ENCODE results near the gene AGPS. TPM values are rescaled to one million over a fixed set of nuclear protein-coding genes. Genes with fewer than 3 reads are reported as not detected.

AGPS gene
- polyA plus RNA-seq, 3 donors: 7.1 to 26.9 (median 16.7) TPM

DNA sequence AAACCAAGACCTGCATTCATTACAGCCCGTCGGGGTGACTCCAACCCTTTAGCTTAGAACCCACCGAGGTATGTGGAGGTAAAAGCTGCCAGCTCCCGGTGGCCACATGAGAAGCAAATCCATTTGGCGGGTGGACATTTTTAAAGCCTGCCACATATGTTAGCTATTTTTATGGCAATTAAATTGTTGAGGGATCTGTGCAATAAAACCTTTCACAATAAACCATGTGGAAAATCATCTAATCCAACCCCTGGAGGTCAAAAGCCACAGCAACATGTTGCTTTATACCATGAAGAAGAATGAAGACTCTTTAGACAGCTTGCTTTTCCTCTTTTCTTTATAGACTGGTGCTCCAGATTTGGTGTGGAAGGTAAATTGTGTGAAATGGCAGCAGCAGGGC is 176.3 kb downstream of the AGPS start:
- no peaks in the 10 kb centered on the region for H3K9me3 Mint-ChIP-seq
- TF ChIP-seq, protein P1, sequence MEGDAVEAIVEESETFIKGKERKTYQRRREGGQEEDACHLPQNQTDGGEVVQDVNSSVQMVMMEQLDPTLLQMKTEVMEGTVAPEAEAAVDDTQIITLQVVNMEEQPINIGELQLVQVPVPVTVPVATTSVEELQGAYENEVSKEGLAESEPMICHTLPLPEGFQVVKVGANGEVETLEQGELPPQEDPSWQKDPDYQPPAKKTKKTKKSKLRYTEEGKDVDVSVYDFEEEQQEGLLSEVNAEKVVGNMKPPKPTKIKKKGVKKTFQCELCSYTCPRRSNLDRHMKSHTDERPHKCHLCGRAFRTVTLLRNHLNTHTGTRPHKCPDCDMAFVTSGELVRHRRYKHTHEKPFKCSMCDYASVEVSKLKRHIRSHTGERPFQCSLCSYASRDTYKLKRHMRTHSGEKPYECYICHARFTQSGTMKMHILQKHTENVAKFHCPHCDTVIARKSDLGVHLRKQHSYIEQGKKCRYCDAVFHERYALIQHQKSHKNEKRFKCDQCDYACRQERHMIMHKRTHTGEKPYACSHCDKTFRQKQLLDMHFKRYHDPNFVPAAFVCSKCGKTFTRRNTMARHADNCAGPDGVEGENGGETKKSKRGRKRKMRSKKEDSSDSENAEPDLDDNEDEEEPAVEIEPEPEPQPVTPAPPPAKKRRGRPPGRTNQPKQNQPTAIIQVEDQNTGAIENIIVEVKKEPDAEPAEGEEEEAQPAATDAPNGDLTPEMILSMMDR (IDR thresholded peaks at IDR 0.05): no peak
- peaks cover 0 to 5% (median 2%) of the 10 kb centered on the region in 3 donors for H3K27me3 Mint-ChIP-seq (ENCODE audit: low read depth in 3 of 3)
- H3K27ac Mint-ChIP-seq: no peak overlapping the region
- WGBS (ENCODE audit: insufficient coverage): 94% methylated on average over 3 of the region's 5 CpGs
- Histone ChIP-seq H3K9me3 (replicated peaks in 1 of 2; ENCODE audit: control insufficient read depth in 1 of 2, insufficient read depth in 1 of 2, low read length in 2 of 2) (no peaks in the 10 kb centered on the region), H3K4me2 (replicated peaks; ENCODE audit: extremely low read depth, low read length, poor library complexity, severe bottlenecking) (no peak overlapping the region), H3K9ac (ENCODE audit: insufficient read depth, low read length, poor library complexity, severe bottlenecking) (no peak overlapping the region), H3K79me2 (ENCODE audit: insufficient read depth, low read length) (no peaks in the 10 kb centered on the region), H3K4me1 (ENCODE audit: control insufficient read depth in 1 of 2, insufficient read depth in 2 of 2, low read length in 2 of 2) (no peaks in the 10 kb centered on the region), H3K4me3 (replicated peaks in 1 of 3; ENCODE audit: low read depth in 2 of 3, low read length in 3 of 3) (no peak overlapping the region), H3K27me3 (ENCODE audit: control insufficient read depth in 2 of 2, insufficient read depth in 2 of 2, low read length in 2 of 2) (no peaks in the 10 kb centered on the region), H3K27ac (ENCODE audit: low read depth in 1 of 2, low read length in 2 of 2) (no peak overlapping the region), H2AFZ (ENCODE audit: insufficient read depth, low read depth, low read length, poor library complexity, severe bottlenecking) (no peak overlapping the region), H3K36me3 (replicated peaks in 1 of 2; ENCODE audit: control insufficient read depth in 1 of 2, insufficient read depth in 2 of 2, low read length in 2 of 2) (no peaks in the 10 kb centered on the region), H4K20me1 (ENCODE audit: insufficient read depth, low read length) (no peaks in the 10 kb centered on the region)
- no peaks in the 10 kb centered on the region for H3K4me1 Mint-ChIP-seq
- no peaks in the 10 kb centered on the region for H3K36me3 Mint-ChIP-seq
- no peak overlapping the region for H3K4me3 Mint-ChIP-seq
- intact Hi-C loops (cut with micrococcal nuclease): no loop called here
- DNase-seq: no peak

DNA sequence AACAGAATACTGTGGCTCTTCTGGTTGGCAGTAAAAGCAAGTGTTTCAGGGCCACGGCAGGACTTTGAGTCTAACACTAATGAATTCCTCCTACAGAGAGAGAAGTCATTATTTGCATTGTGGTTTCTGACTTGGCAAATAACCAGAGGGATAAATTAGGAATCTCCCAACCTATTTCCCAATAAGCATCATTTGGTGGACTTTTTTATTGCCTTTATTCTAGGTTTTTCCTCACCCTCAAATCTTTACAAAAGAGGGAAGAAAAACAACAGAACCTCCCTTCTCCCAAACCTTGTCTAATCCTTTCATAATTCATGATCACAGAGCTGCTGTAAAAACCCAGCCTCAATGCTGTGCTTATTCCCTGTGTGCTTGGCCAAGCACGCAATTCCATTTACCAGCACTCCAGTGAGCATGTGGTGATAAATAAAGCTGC is 179.7 kb downstream of the AGPS start:
- Mint-ChIP-seq H3K4me1 (no peaks in the 10 kb centered on the region), H3K27me3 (ENCODE audit: low read depth in 3 of 3) (peaks cover 0 to 7% (median 3%) of the 10 kb centered on the region in 3 donors), H3K4me3 (no peak overlapping the region), H3K27ac (no peak overlapping the region), H3K9me3 (no peaks in the 10 kb centered on the region), H3K36me3 (no peaks in the 10 kb centered on the region)
- DNase-seq: no peak
- H2AFZ ChIP-seq (ENCODE audit: insufficient read depth, low read depth, low read length, poor library complexity, severe bottlenecking): no peak overlapping the region
- no peak overlapping the region for H3K4me3 ChIP-seq (replicated peaks in 1 of 3; ENCODE audit: low read depth in 2 of 3, low read length in 3 of 3)
- 92% methylated on average over 1 of the region's 2 CpGs for WGBS (ENCODE audit: insufficient coverage)
- no peaks in the 10 kb centered on the region for H3K36me3 ChIP-seq (replicated peaks in 1 of 2; ENCODE audit: control insufficient read depth in 1 of 2, insufficient read depth in 2 of 2, low read length in 2 of 2)
- no peaks in the 10 kb centered on the region for H3K4me1 ChIP-seq (ENCODE audit: control insufficient read depth in 1 of 2, insufficient read depth in 2 of 2, low read length in 2 of 2)
- no peaks in the 10 kb centered on the region for H3K9me3 ChIP-seq (replicated peaks in 1 of 2; ENCODE audit: control insufficient read depth in 1 of 2, insufficient read depth in 1 of 2, low read length in 2 of 2)
- intact Hi-C loops (cut with micrococcal nuclease): no loop called here
- H3K27me3 ChIP-seq (ENCODE audit: control insufficient read depth in 2 of 2, insufficient read depth in 2 of 2, low read length in 2 of 2): no peaks in the 10 kb centered on the region
- no peaks in the 10 kb centered on the region for H3K79me2 ChIP-seq (ENCODE audit: insufficient read depth, low read length)
- H3K4me2 ChIP-seq (replicated peaks; ENCODE audit: extremely low read depth, low read length, poor library complexity, severe bottlenecking): no peak overlapping the region
- no peaks in the 10 kb centered on the region for H4K20me1 ChIP-seq (ENCODE audit: insufficient read depth, low read length)
- no peak overlapping the region for H3K27ac ChIP-seq (ENCODE audit: low read depth in 1 of 2, low read length in 2 of 2)
- H3K9ac ChIP-seq (ENCODE audit: insufficient read depth, low read length, poor library complexity, severe bottlenecking): no peak overlapping the region
- TF ChIP-seq, protein P1 (IDR thresholded peaks at IDR 0.05): no peak

Data from CD14-positive monocyte (primary cell).